ENCODE results near the gene NAV2.

Gene NAV2

DNA sequence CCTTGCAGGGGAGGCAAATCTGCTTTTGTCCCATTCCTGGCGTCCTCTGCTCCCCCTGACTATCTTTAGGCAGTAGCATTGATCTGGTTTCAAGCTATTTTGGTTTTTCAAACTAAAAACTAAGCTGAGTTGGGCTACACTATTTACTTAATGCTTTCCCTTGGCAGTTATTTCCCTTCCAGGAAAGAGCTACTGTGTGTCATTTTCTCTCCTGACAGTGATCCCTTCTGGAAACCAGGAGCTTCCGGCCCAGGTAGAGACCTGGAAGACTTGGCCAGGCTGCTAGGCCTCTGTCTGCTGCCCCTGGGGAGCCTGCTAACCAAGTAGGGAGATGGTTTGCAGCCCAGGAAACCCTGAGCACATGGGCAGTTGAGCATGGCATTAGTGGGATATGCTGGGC lies 35.0 kb downstream of the NAV2 start:
- DNase-seq, result no peak

DNA sequence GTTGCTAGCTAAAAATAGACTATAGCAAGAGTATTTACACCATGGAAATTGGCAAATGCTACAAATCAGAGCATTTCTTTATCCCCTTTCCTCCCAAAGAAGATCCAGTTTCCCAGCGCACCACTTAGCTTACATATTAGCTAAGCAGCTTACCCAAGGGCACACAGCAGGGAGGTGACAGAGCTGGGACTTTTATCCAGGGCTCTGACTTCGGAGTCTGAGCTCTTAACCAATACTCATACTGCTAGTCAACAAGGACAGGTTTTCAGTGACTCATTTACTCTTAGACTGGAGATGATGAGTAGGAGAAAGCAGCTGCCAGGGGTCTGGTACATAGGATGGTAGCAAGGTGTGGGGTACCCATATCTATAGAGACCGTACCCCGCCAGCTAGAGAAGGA lies 38.4 kb downstream of the NAV2 start:
- DNase-seq, result no peak

DNA sequence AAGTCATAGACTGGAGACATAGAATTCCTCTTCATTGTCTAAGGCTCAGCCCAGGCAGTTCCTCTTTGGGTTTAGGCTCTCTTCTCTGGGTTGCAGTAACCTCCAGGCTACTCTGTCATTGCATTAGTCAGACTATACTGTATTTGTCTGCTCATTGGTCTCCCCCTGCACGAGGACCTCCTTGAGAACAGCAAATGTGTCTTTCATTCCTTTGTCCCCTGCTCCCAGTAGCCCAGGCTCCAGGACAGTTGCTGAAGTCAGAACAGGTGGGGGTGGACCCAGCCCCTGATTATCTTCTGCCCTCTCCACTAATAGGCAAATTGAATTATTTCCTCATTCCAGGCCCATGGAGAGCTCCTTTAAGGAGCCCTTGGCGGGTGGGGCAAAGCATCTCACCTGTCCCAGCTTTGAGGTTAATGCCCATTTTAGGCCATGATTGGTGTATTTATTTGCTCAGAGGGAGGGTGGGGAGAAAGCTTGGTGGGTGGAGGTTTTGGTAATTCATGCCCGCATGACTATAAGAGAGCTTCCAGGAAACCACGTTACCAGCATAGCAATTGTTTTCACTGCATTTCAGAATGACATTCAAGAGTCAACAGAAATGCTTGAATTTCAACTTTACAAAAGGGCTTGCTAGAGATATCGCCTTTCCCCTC lies 40.9 kb downstream of the NAV2 start:
- no peak for DNase-seq

DNA sequence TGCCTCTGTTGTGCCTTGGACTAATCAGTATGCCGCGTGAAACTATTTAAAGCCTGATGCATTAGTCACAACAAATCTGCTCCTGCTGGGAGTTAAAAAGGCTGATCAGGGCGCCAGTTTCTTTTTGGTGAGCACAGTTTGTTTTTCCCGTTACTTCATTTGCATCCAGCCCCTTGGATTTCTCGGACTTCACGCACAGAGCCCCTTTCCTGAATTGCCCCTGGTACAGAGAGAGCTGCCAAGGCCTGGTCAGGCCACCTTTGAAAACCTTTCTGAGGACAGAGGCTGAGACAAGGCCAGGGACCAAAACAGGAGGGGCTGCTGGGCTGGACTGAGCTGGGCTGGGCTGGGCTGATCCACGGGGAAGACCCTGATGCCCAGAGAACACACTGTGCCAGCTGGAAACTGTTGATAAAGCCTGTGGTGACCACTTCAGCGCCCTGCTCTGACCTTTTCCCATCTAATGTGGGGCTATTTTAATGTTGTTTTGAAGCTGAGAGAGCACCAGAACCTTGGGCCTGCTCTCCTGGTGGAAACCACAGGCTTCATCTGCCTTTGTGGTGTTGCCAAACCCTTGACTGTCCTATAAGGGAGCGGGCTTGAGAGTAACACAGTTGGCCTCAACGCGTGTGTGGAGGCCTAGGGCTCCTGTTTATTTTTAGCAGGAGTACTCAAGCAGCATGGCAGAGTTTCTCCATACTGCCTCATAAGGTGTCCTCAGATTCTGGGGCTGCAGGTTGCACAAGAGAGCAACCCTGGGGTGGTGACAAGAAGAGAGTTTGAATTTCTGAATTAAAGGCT lies 44.2 kb downstream of the NAV2 start:
- DNase-seq, result no peak

DNA sequence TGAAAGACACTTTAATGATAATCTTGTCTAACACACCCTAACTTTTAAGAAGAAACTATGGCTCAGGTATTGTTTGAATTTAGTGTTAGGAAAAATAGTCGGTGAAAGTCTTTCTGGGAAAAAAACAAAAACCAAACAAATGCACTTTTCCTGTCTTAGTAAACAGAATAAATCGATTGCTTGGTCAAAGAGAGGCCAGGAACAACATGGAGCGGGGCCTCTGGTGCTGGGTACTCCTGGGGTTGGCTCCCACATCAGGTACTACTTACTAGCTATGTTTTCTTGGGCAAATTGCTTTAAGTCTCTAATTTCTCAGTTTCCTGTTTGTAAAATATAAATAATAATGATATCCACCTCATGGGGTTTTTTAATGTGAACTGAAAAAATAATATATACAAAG lies 46.8 kb downstream of the NAV2 start:
- no peak for DNase-seq

DNA sequence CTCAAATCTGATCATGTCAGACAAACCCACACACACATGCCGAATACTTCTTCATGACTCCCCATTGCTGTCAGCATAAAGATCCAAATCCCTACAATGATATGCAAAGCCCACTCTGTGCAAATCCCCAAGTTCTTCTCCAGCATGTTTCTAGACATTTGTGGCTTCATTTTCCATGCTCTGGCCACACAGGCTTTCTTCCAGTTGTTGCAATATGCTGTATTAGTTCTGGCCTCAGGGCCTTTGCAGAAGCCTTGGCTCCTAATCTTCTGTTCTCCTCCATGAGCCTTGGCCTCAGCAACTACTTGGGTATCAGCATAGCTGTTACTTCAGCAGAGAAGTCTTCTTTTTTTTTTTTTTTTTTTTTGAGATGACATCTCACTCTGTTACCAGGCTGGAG lies 49.6 kb downstream of the NAV2 start:
- DNase-seq, result no peak

DNA sequence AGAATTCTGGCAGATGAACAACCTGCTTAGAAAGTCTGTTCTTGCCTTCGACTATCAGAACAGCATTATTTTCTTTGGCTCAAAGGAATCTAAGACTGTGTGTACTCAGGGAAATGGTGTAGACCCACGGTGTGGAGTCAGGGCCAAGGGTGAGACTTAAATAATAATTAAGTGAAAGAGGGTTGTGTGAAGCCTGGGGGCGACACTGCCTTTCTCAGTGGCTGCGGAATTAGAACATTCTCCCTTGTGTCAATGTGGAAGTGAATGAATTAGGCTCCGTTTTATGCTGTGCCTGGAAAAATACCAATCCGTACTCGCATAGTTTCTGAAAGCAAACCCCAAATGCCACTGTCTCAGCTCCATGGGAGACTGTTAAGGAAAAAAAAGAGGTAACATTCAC lies 50.7 kb downstream of the NAV2 start:
- DNase-seq, result no peak

DNA sequence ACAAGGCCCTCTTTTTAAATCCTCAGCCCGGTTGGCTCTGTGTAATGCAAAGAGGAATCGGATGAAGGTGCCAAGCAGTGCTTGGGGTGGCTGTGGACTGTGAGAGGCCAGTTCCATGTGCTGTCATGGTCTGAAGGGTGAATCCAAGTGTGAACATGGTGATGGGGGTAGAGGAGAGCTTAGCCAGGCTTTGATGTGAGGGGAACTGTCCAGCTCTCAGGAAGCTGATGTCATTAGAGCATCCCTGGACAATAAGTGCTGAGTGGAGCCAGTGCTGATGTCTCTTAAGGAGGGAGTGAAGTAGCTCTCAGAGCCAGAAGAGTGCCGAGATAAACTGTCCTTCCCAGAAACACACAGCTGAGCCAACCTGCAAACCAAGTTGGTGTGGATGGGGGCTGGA lies 53.6 kb downstream of the NAV2 start:
- no peak for DNase-seq

DNA sequence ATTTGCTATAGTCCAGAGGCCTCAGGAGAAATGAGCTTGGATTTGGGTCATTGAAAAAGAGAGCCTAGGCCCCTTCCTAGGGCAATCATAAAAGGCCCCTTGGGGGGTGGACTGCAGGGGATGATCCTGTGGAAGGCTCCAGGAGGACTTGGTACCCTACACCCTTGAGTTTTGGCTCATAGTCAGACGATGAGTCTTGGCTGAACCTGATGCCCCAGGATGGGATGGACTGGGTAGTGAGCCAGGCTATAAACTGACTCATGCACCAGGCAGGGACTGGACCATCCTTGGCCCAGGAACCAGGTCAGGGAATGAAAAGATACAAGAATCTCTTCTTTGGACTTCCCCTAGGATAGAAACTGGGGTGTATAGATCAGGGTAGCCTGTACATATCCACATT lies 54.2 kb downstream of the NAV2 start:
- no peak for DNase-seq

DNA sequence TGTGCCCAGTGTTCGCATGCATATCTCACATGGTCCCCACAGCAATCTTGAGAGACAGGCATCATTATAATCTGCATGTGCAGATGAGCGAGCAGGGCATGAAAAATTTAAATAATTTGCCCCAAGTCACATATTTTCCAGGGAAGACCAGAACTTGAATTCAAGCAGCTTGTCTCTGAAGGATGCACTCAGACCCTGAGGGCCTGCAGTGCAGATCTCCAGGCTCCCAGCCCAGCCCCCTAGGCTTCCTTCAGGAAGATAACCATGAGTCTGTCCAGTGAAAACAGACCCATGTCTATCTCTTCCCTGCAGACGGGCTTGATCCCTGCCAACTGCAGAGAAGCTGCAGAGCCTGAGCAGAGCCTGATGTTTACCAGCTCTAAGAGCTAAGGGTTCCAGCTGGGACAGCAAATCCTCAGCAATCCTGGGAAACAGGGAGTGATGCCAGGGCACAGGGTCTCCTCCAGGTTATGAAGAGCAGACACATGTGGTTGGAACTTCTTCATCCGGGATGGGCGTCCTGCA lies 55.1 kb downstream of the NAV2 start:
- DNase-seq, result no peak

DNA sequence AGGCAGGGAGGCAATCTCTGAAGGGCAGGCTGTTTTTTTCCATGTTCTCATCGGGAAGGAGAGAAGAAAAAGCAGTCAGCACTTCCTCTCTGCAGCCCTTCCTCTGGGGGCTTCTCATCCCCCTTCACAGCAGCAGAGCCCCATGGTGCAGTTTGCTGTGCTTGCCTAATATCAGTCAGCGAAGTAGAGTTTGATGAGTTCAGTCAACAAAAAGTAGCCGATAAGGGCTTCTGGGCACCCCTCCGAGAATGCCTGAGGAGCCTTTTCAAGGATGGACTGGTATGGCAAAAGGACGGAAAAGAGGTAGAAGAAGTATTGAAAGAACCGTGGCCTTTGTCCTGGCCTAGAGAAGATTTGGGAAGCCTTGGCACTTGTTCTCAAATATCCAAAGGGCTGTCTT lies 55.6 kb downstream of the NAV2 start:
- no peak for DNase-seq

DNA sequence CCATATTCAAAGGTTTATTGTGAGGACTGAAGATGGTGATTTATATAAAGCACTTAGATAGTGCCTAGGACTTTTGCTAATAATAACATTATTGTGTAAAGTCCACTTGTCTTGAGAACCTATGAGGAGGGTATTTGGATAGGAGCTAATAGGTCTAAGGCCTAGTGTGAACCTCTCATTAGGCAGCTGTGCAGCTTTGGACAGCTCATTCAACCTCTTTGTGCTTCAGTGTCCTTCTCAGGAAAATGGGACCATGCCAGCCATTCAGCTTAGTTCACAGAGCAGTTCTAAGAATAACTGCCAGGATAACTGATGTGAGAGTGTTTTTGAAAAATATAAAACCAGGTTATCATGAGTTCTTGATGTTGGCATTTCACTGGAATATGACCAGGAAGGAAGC lies 56.2 kb downstream of the NAV2 start:
- DNase-seq, result no peak

DNA sequence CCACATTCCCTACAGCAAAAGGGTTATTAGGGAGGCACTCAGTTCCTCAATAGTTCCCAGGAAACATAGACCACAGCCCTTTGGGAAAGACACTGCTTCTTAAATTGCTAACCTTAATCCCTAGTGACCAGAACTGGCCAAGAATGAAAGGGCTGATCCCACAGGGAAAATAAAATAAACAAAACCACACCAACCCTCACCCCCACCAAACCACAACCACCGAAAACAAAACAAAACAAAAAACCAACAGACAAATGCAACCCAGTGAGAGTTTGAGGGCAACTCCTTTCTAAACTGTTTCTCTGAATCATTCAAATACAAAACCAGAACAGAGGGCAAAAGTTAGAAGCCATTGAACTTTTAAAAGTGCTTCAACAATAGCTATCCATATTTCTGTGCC lies 57.2 kb downstream of the NAV2 start:
- DNase-seq, result no peak

DNA sequence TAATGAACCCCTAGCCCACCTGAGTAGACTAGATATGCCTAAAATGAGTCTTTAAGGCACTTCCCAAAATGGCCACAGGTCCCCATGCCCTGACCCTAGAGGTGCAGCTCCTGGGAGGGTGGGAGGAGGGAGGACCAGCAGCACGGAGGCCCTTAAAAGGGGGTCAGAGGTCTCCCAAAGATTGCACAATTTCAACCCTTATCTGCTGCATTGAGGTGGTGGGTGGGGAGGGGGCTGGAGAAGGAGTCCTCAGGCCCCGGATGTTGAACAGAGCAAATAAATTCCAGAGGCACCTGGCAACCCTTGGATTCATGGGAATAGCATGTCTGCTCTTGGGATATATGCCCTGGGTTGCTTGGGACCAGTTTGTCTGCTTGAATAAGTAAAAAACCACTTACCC lies 57.6 kb downstream of the NAV2 start:
- no peak for DNase-seq

DNA sequence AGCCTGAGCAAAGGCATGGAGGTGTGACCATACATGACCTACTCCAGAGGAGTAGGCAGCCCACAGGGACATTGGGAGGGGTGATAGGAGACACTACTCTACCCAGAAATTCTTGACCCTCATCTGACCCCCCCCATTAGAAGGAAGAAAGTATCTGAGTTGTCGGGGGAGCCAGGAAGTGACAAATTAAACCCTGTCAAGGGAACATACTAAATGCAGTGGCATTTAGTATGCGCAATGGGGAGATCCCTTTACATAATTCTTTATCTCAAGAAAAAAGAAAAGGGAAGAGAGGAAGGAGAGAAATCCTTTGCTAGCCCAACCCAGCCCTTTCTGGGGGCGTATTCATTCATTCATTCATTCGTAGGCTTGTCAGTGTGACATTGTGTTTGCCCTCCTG lies 58.8 kb downstream of the NAV2 start:
- no peak for DNase-seq

DNA sequence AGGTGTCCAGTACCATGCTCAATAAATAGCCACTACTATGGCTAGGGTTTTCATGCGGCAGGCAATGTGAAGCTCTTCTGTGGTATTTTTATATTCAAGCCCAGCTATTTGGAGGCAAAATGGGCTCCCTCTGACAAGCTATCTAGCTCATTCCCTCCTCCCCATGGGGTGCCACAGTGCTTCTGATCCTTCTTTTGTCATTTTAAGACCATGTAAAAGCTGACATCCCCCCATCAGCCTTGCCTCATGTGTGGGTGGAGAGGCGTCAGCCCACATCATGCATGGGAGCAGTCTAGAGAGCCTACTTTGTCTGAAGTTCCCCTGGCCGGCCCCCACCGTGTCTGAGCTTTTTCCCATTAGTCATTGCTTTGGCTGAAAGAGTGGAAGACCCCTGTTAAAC lies 59.8 kb downstream of the NAV2 start:
- DNase-seq, result no peak

DNA sequence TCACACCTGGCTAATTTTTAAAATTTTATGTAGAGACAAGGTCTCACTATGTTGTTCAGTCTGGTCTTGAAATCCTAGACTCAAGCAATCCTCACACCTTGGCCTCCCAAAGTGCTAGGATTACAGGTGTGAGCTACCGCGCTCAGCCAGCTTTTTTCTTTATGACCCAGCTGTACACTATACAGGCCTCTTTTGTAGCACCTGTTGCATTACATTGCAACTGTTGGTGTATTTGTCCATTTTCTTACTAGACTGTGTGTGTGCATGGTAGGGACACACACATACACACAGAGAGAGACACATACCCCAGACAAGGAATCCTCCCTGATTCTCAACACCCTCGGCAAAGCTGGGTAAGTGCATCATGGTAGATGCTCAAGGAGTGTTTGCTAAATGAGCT lies 61.7 kb downstream of the NAV2 start:
- DNase-seq, result no peak

DNA sequence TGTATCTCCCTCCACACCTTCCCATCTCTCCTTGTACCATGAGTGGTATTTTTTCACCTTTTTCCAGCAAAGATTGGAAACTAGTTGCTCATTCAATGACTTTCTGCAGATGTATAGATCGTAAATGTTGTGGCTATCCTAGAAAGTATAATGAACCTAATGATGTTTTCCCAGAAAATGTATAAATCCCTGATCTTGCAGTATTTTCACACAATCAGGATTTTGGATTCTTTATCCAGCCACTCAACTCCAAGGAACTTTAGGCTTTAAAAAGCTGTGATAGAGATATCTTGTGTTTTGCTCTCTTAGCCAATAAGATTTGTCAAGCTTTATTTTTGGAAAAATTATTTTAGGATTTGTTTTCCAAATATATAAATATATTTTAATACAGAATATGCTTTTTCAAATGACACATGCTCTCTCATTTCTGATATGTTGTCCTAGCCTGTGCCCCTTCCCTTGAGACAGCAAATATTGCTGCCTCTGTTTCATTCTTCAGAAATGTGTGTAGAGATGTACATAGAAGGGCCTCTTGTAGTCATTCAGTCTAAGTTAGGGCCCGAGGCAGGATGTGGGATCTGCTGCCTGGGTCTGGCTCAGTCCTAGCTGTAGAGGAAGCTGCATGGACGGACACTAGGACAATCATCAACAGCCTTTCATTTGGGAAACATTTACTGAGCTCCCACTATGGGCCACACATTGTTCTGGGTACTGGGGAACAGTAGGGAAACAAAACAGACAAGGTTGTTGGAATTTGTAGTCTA lies 62.4 kb downstream of the NAV2 start:
- DNase-seq, result no peak

DNA sequence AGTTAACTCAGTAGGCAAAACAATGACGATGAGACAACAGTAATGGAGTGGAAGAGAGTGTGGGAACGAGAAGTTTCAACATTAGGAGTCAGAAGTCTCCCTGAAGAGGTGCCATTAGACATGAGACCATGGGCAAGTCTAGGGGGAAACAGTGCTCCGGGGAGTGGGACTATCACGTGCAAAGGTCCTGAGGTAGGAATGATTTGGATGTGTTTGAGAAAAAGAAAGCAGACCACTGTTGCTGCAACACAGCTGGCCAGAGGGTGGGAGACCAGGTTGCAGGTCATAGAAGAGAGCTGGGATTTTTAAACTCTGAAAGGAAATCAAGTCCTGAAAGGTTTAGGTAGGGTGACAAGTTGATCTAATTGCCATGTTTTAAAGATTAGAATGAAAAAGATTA lies 63.0 kb downstream of the NAV2 start:
- no peak for DNase-seq

DNA sequence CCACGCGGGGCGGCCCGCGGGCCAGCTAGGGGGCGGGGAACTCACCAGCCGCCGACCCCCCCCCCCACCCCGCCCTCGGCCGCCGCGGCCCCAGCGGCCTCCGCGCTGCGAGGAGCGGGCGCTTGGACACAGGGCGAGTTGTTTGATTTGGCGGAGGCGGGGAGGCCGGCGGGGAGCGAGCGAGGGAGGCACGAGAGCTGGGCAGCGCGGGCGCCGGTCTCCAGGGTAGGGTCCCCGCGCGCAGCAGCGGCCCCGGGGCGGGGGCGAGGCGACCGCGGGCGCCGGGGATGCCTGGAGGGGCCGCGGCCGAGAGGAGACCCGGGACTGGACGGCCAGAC lies 64.4 kb downstream of the NAV2 start:
- DNase-seq, result no peak

DNA sequence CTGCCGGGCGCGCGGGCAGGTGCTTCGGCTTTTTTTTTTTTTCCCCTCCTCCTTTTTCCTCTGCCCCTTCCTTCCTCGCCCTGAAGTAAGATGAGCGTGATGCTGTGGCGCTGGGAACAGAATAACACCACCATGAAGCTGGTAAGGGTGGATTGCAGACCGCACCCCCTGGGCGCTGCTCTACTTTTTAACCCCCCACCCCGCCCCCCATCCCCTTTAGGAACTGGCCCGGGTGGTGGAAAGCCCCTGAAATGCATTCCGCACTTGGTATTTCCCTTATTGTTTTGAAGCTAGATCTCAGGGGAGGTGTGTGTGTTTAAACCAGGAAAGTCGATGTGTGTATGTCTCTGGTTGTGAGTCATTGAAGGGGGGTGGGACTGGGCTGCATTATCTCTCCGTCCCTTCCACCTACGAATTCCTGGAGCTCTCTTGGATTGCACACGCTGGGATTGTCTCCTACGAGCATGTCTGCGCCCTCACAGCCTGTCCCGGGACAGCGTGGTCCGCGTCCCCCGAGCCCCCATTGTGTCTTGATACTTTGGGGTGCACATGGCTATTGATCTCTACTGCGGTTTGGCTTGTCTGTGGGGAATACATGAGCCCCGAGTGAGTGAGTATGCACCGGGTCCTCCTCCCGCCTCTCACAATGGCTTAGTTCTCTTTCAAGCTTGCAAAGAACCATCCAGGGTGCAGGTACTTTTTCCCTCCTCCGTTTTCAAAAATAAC lies 64.9 kb downstream of the NAV2 start:
- DNase-seq, result peak; percentile 14

DNA sequence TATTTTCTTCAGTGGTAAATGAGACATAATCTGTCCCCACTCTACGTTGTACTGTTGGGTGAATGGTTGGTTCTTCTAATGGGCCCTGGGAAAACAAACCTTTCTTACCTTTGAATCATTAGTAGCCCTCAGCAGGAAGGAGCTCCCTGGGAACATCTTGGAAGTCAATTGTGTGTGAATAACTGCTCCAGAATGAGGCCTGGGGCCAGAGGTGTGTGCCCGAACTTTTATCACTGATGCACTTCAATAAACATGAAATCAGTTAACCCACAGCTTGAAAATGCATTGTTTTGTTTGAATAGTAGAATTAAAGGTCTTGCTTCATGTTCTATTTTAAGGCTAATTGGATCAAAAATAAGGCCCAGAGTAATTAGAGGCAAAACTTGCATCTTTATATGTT lies 67.1 kb downstream of the NAV2 start:
- DNase-seq, result no peak

DNA sequence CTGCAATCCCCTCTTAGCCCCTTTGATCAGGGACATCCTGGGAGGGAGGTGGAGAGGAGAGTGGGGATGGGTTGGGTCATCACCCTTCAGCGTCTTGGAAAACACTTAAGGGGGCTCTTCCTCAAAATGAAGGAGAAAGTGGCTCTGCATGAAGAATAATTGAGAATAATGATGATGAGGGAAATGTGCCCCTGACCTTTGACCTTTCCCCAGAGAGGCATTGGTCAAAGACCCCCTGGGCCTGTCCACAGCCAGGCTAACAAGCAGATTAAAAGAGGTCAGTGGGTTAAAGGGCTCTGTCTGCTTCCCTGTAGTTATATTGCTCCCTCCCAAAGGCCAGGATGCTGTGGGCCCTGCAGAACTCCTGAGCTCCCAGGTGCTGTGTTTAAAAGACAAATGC lies 68.7 kb downstream of the NAV2 start:
- DNase-seq, result no peak

Measured in stimulated activated CD4-positive, alpha-beta T cell treated with anti-CD3 and anti-CD28 coated beads, Interleukin-15, amount 100 ng/mL, for 24 hours (primary cell).